Ammon's horn (tissue), 1 donor: ENCODE measurements around the gene TMEM82.

Source experiments
- DNase-seq: peaks from one replicate; pipeline ENCODE4 v3.0.0-alpha.2; 2016; ENCODE audit warnings: low spot score

Gene TMEM82

DNA sequence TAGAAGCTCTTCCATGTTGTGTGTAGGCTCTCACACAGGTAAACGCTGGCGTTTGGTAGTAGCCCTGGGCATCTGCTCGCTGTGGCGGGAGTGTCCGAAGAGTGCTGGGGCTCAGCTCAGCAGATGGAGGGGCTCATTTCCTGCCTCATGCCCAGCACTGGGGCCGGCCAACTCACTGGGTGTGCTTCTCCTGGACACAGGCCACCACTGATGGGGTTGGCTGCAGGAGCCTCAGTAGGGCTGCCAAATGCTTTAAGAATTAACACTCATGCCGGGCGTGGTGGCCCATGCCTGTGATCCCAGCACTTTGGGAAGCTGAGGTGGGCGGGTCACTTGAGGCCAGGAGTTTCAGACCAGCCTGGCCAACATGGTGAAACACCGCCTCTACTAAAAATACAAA is 44.3 kb downstream of the TMEM82 start:
- DNase-seq: no peak

DNA sequence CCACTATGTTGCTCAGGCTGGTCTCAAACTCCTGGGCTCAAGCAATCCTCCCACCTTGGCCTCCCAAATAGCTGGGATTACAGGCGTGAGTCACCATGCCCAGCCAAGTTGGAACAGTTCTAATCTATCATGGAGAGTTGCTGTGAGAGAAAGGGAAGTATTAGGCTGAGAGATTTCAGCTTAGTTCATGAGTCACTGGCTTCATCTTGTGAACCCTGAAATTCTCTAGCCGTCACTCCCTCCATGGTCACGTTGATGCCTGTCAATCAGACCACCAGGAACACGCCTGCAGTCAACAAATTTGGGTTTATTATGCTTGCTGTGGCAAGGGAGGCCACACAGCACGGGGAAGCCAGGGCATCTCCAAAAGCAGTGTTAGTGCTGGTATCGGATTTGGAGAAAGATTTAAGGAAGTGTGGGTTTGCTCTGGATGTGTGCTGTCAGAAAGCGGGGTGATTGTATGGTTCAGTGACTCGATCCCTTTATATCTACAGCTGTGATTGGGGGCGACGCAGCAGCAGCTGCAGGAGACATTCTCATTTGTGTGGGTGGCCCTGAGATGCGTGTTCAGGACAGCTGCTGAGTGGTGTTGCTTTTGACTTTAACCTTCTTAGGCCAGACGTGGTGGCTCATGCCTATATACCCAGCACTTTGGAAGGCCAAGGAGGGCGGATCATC is 46.5 kb downstream of the TMEM82 start:
- no peak for DNase-seq

DNA sequence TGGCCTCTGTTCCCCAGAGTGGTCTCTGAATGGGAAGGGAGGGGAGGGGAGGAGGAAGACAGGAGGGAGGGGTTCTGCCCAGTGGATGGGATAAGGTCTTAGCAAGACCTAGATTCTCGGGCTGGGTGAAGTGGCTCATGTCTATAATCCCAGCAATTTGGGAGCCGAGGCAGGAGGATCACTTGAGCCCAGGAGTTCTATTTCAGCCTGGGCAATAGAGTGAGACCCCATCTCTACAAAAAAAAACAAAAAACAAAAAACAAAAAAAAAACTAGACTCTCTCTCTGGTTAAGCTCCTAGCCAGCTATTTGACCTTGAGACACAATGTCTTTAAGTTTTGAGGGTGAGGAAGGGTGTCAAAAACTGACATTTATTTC is 53.8 kb downstream of the TMEM82 start:
- DNase-seq: no peak
